Measurements from ENCODE around the gene ARPP21.

ARPP21 gene

GRCh38 chr3:35772381-35773015, 133.2 kb downstream of the ARPP21 start:
- ATAC-seq: peak; percentile 42; the same call in 1 of the 3 replicates
- TF ChIP-seq ESRRG (CRISPR knock-in tag; IDR thresholded peaks at IDR 0.05): no peak
- no peak for TF ChIP-seq ARNTL (CRISPR knock-in tag; IDR thresholded peaks at IDR 0.05; ENCODE audit: borderline replicate concordance, low read depth)
- TF ChIP-seq BACH2 (CRISPR knock-in tag; IDR thresholded peaks at IDR 0.05; ENCODE audit: borderline replicate concordance): no peak
- TF ChIP-seq RARB (CRISPR knock-in tag; IDR thresholded peaks at IDR 0.05): no peak

GRCh38 chr3:35773417-35773816, 134.1 kb downstream of the ARPP21 start:
- ATAC-seq: no peak
- no peak for TF ChIP-seq OSR1 (CRISPR knock-in tag; IDR thresholded peaks at IDR 0.05)
- no peak for TF ChIP-seq ISL1 (CRISPR knock-in tag; IDR thresholded peaks at IDR 0.05)
- TF ChIP-seq CSDC2 (CRISPR knock-in tag; IDR thresholded peaks at IDR 0.05): no peak
- no peak for TF ChIP-seq BACH2 (CRISPR knock-in tag; IDR thresholded peaks at IDR 0.05; ENCODE audit: borderline replicate concordance)
- no peak for TF ChIP-seq CSRNP3 (CRISPR knock-in tag; IDR thresholded peaks at IDR 0.05)
- TF ChIP-seq CREB5 (CRISPR knock-in tag; IDR thresholded peaks at IDR 0.05; ENCODE audit: low read depth): no peak
- no peak for TF ChIP-seq RARB (CRISPR knock-in tag; IDR thresholded peaks at IDR 0.05)
- TF ChIP-seq PATZ1 (CRISPR knock-in tag; IDR thresholded peaks at IDR 0.05; ENCODE audit: borderline replicate concordance): no peak
- TF ChIP-seq SNAI2 (CRISPR knock-in tag; IDR thresholded peaks at IDR 0.05): no peak
- no peak for TF ChIP-seq GLIS3 (CRISPR knock-in tag; IDR thresholded peaks at IDR 0.05)
- TF ChIP-seq ZNF8 (CRISPR knock-in tag; IDR thresholded peaks at IDR 0.05): no peak
- TF ChIP-seq TSHZ2 (CRISPR knock-in tag; IDR thresholded peaks at IDR 0.05): no peak
- no peak for TF ChIP-seq ZNF565 (CRISPR knock-in tag; conservative IDR thresholded peaks at IDR 0.05; ENCODE audit: low read depth)
- TF ChIP-seq PPARA (CRISPR knock-in tag; IDR thresholded peaks at IDR 0.05; ENCODE audit: borderline replicate concordance): no peak
- TF ChIP-seq TCF4 (CRISPR knock-in tag; IDR thresholded peaks at IDR 0.05; ENCODE audit: borderline replicate concordance): no peak
- no peak for TF ChIP-seq ESRRG (CRISPR knock-in tag; IDR thresholded peaks at IDR 0.05)

GRCh38 chr3:35776346-35776745, 137.0 kb downstream of the ARPP21 start:
- TF ChIP-seq RARB (CRISPR knock-in tag; IDR thresholded peaks at IDR 0.05) (no peak), OSR1 (CRISPR knock-in tag; IDR thresholded peaks at IDR 0.05) (no peak), ZFP30 (CRISPR knock-in tag; IDR thresholded peaks at IDR 0.05) (no peak), GLIS3 (CRISPR knock-in tag; IDR thresholded peaks at IDR 0.05) (no peak), ZNF8 (CRISPR knock-in tag; IDR thresholded peaks at IDR 0.05) (no peak), ISL1 (CRISPR knock-in tag; IDR thresholded peaks at IDR 0.05) (no peak), ZC3H10 (CRISPR knock-in tag; IDR thresholded peaks at IDR 0.05) (no peak), ZNF70 (CRISPR knock-in tag; IDR thresholded peaks at IDR 0.05) (no peak), ESRRG (CRISPR knock-in tag; IDR thresholded peaks at IDR 0.05) (no peak), ZFP3 (CRISPR knock-in tag; IDR thresholded peaks at IDR 0.05) (no peak), PPARA (CRISPR knock-in tag; IDR thresholded peaks at IDR 0.05; ENCODE audit: borderline replicate concordance) (no peak), BACH2 (CRISPR knock-in tag; IDR thresholded peaks at IDR 0.05; ENCODE audit: borderline replicate concordance) (no peak), TOX (CRISPR knock-in tag; IDR thresholded peaks at IDR 0.05; ENCODE audit: borderline replicate concordance) (no peak), SNAI2 (CRISPR knock-in tag; IDR thresholded peaks at IDR 0.05) (no peak), PATZ1 (CRISPR knock-in tag; IDR thresholded peaks at IDR 0.05; ENCODE audit: borderline replicate concordance) (no peak), CSRNP3 (CRISPR knock-in tag; IDR thresholded peaks at IDR 0.05) (no peak), ZNF565 (CRISPR knock-in tag; conservative IDR thresholded peaks at IDR 0.05; ENCODE audit: low read depth) (no peak), CSDC2 (CRISPR knock-in tag; IDR thresholded peaks at IDR 0.05) (no peak), CREB5 (CRISPR knock-in tag; IDR thresholded peaks at IDR 0.05; ENCODE audit: low read depth) (no peak)
- no peak for ATAC-seq
